GM19240 (cell line): ENCODE data around the gene CD3G.
"Not testable (repeated sequence)": the region's sequence is repeated elsewhere in the genome, so short reads cannot be mapped to it uniquely, and the experiment has no call there.

Experiments
- DNase-seq: peaks from one replicate; pipeline ENCODE4 v3.0.0; 2011; ENCODE audit warnings: low spot score; ENCODE audit not compliant: insufficient read length

CD3G gene

GRCh38 chr11:118343981-118344515, at the start of gene CD3G:
Gene CD3G, plus strand, starts transcription at chr11:118344344. Its CDS starts 80 bp downstream, at chr11:118344424.
- no peak for DNase-seq

- no peak for DNase-seq
Measured at GRCh38 chr11:118295199-118295598, 48.9 kb upstream of the CD3G start.

GRCh38 chr11:118295815-118296454, 48.2 kb upstream of the CD3G start:
- no peak for DNase-seq

GRCh38 chr11:118301600-118302195, 42.4 kb upstream of the CD3G start:
- DNase-seq, result no peak

DNA sequence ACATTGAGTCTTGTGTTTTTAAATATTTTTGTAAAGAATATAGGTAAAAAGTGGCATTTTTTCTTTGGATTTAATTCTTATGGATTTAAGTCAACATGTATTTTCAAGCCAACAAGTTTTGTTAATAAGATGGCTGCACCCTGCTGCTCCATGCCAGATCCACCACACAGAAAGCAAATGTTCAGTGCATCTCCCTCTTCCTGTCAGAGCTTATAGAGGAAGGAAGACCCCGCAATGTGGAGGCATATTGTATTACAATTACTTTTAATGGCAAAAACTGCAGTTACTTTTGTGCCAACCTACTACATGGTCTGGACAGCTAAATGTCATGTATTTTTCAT, 39.9 kb upstream of the CD3G start:
- DNase-seq, result no peak

- no peak for DNase-seq
Measured at GRCh38 chr11:118304568-118305248, 39.4 kb upstream of the CD3G start, which contains the start of gene CD3E. Gene CD3E, plus strand, starts transcription at chr11:118304730. Its CDS starts 223 bp downstream, at chr11:118304953.

GRCh38 chr11:118305726-118306125, 38.4 kb upstream of the CD3G start:
- no peak for DNase-seq

- DNase-seq, result no peak
Measured at GRCh38 chr11:118306556-118306955, 37.6 kb upstream of the CD3G start.

- not testable (repeated sequence) for DNase-seq
Measured at GRCh38 chr11:118308995-118309528, 35.1 kb upstream of the CD3G start.

- DNase-seq, result no peak
Measured at GRCh38 chr11:118310271-118310670, 33.9 kb upstream of the CD3G start.

DNA sequence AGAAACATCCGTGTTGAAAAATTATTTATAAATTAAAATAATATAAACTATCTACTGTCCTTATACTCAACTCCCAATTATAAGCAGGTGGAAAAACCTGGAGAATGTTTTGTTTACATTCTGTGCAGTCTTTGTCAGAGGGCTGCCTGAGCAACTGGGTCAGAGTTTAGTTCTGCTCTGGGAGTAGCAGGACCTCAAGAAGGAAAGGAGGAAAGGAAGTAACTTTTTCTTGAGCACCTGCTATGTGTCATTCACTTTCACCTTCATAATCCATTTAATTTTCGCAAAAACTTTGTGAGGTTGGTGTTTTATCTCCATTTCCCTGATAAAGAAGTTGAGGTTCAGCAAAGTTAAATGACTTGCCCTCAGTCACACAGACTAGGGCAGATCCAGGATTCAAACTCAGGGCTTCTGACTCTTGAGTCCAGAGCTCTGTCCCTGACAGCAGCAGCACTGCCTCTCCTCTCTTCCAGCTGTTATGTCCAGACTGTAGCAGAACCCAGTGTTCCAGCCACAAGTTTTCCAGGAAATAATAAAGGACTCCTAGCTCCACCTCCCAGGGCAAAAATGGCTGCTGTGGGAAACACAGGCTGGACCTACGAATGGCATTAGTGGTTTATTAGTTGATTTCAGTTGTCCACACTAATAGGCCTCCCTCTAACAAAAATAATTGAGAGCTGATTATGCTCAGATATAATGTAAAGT, 33.2 kb upstream of the CD3G start:
- no peak for DNase-seq

- DNase-seq, result no peak
Measured at GRCh38 chr11:118311518-118311917, 32.6 kb upstream of the CD3G start.

DNA sequence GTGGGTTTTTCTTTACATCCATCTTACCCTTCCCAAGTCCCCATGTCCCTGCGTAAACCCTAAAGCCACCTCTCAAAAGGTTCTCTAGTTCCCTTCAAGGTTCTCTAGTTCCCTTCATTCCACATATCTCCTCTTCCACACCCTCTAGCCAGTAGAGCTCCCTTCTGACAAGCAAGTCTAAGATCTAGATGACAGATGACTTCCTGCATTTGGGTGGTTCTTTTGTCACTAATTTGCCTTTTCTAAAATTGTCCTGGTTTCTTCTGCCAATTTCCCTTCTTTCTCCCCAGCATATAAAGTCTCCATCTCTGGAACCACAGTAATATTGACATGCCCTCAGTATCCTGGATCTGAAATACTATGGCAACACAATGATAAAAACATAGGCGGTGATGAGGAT, 31.8 kb upstream of the CD3G start:
- no peak for DNase-seq

- DNase-seq, result no peak
Measured at GRCh38 chr11:118313242-118313641, 30.9 kb upstream of the CD3G start.

DNA sequence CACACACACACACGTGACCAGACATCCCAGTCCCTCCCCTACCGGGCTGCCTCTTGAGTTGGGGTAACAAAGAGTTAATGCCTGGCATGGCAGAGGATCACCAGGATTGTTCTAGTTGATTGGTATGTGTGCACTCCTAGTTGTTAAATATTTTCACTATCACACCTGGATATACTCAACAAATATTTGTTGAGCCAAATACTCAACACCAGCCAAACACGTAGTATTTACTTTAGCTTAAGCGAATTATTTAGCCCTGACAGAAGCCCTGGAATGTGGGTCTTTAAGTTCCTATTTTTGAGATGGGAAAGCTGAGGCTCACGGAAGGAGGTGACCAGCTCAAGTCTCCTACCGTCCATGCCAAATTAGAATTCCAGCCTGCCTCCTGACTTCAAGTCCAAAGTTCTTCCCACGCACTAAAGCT, 29.1 kb upstream of the CD3G start:
- DNase-seq, result no peak

DNA sequence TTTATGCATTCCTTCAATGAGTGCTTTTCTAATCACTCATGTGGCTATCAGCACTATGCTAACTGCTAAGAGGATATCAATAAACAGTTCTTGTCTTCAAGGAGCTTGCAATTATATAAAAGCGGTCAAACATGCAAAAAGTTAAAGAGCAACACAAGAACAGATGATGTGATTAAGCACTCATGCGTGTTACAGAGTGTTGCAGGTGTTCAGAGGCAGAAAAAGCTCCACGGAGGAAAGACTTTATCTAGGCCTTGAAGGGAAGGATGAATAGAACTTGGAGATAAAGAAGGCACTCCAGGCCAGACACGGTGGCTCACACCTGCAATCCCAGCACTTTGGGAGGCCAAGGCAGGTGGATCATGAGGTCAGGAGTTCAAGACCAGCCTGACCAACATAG, 26.0 kb upstream of the CD3G start:
- DNase-seq, result no peak

- DNase-seq, result no peak
Measured at GRCh38 chr11:118318581-118319336, 25.4 kb upstream of the CD3G start.

- no peak for DNase-seq
Measured at GRCh38 chr11:118319337-118319707, 24.8 kb upstream of the CD3G start.

DNA sequence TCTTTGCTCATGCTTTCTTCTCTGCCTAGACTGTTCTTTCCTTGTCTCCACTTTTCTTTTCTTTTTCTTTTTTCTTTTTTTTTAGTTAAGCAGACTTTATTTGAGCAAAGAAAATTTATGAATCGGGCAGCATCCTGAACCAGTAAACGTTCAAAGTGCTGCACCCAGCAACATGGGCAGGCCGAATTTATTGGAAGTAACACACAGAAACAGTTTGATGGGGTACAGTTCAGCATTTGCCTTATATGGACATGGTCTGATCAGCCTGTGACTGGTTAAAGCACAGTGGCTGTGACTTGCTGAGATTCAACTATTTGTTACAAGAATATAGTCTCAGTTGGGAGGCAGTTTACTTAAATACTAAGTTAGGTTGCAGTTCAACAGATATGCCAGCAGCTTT, 23.6 kb upstream of the CD3G start:
- DNase-seq, result no peak

GRCh38 chr11:118321386-118322082, 22.6 kb upstream of the CD3G start:
- no peak for DNase-seq
